DMS 273 (cell line): ENCODE data around the gene MFSD2A.
"Not testable (repeated sequence)": the region's sequence is repeated elsewhere in the genome, so short reads cannot be mapped to it uniquely, and the experiment has no call there.

Experiments used
- DNase-seq: peaks from one replicate; lab custom pipeline; 2025; ENCODE audit not compliant: unreplicated experiment; lab: John Stamatoyannopoulos, UW

The MFSD2A gene

GRCh38 chr1:39940253-39940652, 14.7 kb upstream of the MFSD2A start:
- DNase-seq = no peak

- DNase-seq = no peak
Observed at GRCh38 chr1:39940980-39941871, 13.7 kb upstream of the MFSD2A start.

DNA sequence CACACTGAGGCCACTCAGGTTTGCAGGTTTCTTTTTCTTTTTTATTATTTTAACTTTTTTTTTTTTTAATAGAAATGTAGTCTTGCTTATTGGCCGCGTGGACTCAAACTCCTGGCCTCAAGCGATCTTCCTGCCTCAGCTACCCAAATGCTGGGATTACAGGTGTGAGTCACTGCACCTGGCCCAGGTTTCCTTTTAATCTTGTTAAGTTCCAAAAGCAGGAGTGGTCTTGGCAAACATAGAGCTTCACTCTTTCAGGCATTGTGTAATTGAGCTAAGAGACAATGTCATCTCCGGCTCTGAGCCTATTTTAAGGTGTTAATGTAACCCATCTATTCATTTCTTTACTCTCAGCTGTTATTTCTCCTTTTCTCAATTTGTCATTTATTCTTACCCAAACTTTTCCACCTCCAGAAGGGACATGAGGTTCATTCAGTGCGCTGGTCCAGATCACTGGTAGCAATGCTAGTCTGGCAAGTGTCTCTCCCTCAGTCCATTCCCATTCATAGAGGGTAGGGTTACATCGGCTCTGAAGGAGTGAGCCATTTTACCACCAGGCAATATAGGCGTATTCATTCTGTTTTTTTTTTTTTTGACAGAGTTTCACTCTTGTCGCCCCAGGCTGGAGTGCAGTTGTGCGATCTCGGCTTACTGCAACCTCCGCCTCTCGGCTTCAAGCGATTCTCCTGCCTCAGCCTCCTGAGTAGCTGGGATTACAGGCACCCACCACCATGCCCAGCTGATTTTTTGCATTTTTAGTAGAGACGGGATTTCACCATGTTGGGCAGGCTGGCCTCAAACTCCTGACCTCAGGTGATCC, 11.3 kb upstream of the MFSD2A start:
- DNase-seq = no peak

DNA sequence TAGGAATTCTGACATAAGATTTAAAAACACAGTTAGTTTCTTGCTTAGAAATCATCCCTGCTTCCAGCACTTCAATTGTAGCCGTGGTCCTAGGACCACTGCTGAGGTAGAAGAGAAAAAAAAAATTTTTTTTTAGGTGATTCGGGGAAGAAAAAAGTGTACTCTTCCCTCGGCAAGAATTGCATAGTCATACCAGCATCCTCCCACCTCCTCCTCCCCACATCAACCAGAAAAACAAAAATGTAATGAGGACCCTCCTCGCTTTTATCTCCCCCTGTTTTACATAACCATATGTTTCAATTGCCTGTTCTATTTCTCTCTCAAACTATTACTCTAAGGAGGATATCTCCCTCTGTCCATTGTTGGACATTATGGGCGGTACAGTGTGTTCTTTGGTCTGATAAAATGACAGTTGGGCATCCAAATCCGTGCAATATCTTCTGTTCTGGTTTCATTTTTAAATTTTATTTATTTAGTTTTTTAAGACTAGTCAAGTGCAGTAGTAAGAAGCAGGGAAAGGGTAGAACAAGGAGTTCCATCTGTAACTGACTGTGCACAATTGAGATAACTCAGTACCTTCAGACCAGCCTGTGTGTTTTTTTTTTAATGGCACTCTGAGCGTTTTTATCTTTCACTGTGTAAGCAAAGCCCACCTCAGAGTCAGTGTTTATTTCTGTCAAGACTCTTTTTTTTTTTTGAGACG, 10.4 kb upstream of the MFSD2A start:
- no peak for DNase-seq

- DNase-seq = no peak
Observed at GRCh38 chr1:39946216-39946615, 8.7 kb upstream of the MFSD2A start.

DNA sequence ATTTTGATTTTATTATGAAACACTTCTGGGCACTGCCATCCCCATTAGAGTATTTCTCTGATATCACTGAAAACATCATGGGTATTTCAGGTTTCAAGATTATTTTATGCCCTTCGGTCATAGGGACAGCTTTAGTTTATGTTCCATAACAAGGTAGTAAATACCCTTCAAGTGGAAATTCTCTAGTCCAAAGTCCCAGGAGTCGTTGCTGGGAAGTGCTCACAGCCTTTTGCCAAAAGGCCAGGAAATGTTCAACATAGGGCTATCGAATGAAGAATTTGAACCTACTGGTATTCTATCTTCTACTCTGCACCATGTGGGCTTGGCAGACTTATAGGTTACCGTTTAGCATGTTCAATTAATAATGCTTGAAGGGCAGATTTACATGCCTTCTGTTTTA, 7.7 kb upstream of the MFSD2A start:
- no peak for DNase-seq

DNA sequence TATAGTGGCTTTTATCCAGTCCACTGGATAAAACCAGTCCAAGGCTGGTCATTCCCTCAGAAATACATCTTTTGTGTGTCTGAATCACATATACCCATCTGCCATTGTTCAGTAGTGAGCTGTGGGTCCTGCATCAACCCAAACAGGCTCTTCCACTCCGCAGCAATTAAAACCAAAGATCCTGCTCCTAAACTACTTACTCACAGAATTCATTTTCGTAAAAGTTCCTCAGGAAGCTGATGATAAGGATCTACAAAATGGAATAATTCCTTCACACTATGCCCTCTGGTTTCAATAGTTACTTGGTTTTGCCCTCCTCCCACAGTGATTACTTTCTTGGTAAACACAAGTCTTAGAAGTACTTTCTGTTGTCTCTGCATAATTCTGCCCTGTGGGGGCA, 5.1 kb upstream of the MFSD2A start:
- no peak for DNase-seq

GRCh38 chr1:39951926-39952325, 3.0 kb upstream of the MFSD2A start:
- DNase-seq = no peak

DNA sequence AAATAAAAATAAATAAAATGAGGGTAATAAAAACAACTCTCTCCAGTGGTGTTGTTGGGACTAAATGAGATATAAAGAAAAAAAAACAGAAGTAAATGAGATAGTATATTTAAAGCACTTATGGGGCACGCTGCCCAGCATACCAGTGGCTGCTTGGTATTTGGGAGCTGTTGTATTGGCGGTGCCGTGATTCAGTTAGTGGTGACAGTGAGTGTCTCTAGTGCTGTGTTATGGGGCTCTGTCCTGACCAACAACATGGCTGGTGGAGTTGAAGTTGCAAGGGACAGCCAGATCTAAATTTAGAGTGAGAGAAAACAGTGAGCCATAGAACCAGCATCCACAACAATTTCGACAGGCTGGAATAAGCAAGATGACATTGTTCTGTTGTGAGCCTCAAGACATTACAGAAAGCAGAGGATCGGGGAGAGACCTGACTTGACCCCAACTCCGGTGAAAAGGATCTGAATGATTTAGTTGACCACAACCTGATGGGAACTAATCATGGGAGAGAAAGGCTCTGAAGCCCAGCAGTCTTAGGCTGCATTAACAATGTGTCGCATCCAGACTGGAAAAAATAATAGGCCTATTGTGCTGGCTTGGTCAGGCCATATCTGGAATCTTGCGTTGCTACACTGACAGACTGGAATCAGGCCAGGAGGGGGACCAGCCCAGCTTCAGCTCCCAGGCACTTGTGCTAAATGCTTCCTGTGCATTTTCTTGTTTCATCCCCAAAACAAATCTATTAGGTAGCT, 2.4 kb upstream of the MFSD2A start:
- DNase-seq = no peak

GRCh38 chr1:39954324-39954869, 548 bp upstream of the MFSD2A start:
- DNase-seq = no peak

GRCh38 chr1:39955547-39956539, 898 bp downstream of the MFSD2A start:
- peak; percentile 100 for DNase-seq

GRCh38 chr1:39957299-39958015, 2.5 kb downstream of the MFSD2A start:
- DNase-seq = peak; percentile 100

- no peak for DNase-seq
Observed at GRCh38 chr1:39958403-39959200, 3.7 kb downstream of the MFSD2A start.

DNA sequence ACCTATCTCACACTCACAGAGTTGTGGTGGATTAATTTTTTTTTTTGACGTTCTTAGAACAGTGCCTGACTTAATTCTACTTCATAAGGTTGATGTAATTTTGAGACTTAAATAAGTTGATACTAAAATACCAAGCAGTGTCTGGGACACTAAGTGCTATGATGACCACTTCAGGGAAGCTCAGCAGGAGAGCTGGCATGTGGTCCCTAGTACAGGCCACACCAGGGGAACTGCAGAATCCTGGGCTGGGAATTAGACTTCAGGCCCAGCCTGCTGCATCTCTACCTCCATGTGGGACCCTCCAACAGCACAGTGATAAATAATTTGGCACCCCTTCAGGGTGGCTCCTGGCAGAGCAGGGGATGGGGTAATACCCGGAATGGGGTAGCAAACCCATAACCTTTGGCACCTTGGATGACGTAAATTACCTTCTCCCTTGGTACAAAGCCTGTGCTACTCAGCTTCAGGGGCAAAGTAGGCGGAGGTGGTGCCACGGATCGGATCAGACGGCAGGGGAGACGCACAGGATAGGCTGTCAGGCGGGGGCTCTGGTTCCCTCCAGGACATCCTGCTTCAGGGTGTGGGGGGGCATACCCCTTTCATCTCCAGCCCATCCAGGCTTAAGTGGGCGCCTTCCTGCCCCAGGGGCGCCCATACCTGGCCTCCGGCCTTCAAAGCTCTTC, 4.8 kb downstream of the MFSD2A start:
- DNase-seq = peak; percentile 93

GRCh38 chr1:39960431-39960958, 5.5 kb downstream of the MFSD2A start:
- peak; percentile 100 for DNase-seq

- DNase-seq = no peak
Observed at GRCh38 chr1:39962450-39962825, 7.5 kb downstream of the MFSD2A start.

GRCh38 chr1:39962964-39963363, 8.0 kb downstream of the MFSD2A start:
- DNase-seq = not testable (repeated sequence)
